ENCODE measurements around the gene VAC14.
A peak's percentile ranks its signal among the peaks of the same experiment; 100 is the strongest.
"Not testable (repeated sequence)": the region's sequence is repeated elsewhere in the genome, so short reads cannot be mapped to it uniquely, and the experiment has no call there.

Gene VAC14

DNA sequence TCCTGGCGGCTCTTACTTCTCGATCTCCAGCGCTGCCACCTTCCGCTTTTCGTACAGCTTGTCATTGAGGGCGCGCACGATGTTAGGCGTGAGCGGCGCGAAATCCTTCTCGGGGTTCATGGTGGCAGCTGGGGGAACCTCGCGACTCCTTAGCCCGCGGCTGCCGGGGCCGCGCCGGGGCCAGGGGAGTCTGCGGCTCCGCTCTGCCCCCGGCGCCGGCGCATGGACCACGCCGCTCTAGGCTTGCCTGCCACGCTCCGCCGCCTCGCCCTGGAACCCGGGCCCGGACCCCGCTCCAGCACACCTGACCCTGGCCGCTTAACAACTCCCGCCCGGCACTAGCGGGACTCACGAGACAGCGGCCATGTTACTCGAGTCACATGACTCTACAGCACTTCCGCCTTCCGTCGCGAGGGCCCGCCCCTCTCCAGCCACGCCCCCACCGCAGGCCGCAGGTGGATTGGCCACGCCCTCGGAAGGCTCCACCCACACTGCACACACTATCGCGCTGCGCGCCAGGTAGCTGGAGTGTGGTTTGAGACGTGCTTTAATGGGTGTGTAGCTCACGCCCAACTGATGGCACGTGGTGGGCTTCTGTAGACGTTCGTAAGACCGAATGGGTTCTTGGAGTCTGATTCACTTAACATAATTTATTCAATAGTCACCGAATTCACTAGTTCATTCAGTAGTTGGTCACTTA lies at the start of gene VAC14:
Gene VAC14 (minus strand): TSS at position 378 of the 700 bp plus-strand sequence. CDS start 258 bp downstream, at position 120.
- DNase-seq (ENCODE audit: low read depth) = peak; percentile 97

DNA sequence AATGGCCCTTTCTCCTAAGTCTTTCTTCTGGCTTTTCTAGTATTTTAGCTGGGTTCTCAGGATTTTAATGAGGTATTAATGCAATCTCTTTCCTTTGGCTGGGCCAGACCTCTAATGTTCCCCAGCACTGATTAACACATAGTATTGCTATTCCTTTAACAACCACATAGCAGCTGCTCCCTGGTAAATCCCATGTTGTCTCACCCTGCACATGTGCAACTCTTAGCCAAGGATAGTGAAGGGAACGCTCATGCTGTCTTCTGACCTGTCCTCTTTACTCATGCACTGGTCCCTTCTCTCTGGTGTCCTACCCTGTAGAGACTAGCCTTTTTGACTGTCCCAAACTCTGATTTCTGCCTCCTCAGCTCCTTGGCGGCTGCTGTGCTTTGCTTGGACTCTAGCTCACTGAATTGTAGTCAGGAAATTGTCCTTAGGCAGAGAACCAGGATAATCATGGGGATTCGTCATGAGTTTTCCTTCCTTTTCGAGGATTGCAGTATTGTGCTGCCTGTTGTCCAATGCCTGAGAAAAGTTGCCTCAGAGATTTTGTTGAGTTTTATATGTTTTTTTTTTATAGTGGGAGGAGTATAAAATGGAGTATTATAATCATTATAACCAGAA lies 22.6 kb upstream of the VAC14 start:
- not testable (repeated sequence) for DNase-seq (ENCODE audit: low read depth)

DNA sequence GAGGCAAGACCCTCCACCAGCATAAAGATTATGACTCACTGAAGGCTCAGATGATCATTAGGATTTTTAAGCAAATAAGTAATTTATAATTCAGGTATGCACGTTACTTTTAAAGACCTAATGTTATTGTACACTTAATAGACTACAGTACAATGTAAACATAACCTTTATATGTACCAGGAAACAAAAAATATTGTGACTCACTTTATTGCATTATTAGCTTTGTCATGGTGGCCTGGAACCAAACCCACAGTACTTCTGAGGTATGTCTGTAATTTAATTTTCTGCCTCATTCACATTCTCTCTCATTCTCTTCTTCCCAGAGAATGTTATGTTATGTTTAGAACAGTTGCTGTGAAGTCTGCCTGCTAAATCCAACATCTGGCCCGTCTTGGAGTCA lies 21.8 kb upstream of the VAC14 start:
- DNase-seq (ENCODE audit: low read depth) = not testable (repeated sequence)

DNA sequence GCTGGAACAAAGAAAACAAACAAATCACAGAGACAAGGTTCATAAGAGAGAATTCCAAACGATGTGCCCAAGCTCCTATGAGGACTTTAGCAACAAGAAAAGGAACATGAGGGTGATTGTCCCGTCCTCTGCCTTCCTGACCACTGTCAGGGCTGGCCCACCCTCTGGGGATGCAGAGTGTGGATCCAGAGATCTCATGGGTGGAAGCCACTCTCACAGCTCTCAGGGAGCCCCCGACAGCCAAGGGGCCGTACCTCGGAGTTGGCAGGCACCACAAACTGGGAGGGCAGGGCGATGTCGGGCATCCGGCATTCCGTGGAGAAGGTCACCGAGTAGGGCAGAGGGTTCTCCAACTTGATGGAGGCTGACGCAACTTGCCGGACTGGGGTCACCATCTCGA lies 17.1 kb upstream of the VAC14 start:
- DNase-seq (ENCODE audit: low read depth) = not testable (repeated sequence)

DNA sequence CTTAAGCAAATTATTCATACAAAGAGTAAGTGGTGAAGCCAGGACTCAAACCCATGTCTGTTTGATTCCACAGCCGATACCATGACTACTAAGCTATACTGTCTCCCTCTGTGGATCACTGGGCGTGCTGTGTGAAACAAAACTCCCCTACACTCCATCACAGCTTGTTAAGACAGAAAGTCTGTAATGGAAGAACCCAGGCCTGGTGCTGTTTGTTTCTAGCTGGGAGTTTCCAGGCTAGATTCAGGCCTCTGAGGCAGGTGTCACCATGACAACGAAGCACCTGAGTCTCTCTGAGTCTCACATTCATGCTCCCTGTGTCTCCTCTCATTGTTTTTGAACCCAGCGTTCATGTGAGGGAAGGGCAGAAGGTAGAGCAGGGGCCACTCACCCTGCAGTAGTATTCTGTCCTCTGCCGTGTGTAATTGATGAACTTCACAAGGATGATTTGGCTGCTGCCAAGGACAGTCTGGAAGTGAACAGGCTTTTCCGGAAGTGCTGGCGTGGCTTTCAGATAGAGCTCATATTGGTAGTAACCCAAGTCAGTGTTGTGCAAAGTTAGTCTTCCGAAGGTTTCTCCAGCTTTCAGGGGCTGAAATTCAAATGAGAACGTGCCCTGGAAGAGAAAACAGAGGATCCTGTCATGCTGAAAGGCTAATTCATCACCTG lies 8.6 kb upstream of the VAC14 start:
- no peak for DNase-seq (ENCODE audit: low read depth)

DNA sequence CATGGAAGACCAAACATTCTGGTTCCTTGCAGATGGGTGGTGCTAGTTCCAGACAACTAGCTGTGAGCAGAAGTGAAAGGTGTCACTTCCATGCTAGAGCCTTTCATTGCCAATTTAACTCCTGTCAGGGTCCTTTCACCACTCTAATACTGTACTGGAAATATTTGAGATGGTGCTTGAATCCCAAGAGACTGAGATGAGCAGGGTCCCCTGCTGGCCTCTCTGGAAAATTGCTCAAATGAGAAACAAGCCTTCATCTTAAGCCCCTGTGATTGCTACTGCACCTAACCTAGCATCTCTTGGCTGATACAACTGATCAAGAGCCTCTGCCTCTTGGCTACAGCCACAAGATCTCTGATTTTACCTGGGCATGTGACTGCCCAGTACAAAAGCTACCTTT lies 7.4 kb upstream of the VAC14 start:
- DNase-seq (ENCODE audit: low read depth) = no peak

DNA sequence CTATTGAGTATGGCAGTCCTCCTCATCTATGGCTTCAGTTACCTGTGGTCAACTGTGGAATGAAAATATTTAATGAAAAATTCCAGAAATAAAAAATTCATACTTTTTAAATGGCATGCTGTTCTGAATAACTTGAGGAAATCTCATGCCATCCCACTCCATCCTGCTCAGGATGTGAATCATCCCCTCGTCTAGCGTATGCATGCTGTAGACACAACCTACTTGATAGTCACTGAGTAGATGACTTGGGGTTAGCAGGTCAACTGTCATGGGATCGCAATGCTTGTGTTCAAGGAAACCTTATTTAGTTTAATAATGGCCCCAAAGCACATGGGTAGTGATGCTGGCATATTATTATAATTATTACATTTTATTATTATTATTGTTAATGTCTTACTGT lies 4.8 kb upstream of the VAC14 start:
- DNase-seq (ENCODE audit: low read depth) = no peak

DNA sequence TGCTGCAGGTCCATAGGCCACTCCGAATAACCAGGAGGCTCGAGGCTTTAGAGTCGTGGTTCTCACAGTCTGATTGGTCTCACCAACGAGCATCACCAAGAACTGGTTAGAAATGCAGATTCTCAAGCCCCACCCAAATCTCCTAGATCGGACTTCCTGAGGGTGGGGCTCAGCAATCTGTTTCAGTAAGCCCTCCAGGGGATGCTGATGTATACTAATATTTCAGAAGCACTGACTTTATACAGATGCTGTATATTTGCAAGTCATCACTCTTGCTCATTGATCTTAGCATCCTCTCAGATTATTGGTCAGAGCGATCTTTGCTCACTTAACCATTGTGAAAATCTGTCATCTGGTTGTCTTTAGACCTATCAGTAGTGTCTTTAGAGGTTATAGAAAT lies 4.4 kb upstream of the VAC14 start:
- no peak for DNase-seq (ENCODE audit: low read depth)

DNA sequence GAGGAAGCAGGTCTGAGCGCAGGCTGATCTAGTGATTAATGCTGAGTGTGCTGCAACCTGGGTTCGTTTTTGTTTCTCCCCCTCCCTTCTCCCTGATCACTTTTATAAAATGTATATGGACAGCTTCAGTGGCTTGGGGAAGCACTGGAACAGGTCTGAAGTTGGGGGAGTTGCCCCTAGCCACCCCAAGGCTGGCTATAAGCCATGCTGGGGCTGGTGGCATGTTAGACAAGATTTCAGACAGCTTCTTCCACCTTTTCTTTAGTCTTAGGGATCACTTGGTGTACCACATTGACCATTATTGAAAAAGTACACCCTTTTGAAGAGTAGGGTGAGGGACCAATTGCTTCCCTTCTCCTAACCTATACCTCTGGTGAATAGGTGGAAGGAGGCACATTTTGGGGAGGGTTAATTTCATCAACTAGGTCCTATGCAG lies 3.8 kb upstream of the VAC14 start:
- DNase-seq (ENCODE audit: low read depth) = no peak

DNA sequence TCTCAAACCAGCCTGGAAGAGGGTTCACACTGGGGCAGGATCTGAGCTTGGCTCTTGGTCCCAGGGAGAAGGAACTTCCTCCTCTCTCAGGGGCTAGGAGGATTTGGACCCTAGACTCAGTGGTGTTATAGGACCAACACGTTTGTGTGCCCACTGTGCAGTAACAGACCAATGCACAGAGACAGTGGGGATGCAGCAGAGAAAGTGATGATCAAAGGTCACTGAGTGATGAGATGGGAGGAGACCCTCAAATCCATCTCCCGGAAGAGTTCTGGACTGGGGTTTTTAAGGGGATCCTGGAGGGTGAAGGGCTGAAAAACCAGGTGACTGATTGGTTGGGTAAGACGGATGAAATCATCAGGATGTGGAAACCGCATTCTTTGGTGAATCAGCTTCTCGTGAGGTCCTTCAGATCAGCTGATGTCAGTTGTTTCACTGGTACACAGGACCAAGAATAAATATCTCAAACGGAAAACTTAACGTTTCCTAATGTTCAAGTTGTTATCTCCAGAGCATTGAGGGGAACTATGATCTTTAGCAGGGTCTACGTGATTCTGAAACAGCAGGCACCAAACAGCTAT lies 3.3 kb upstream of the VAC14 start:
- DNase-seq (ENCODE audit: low read depth) = no peak

DNA sequence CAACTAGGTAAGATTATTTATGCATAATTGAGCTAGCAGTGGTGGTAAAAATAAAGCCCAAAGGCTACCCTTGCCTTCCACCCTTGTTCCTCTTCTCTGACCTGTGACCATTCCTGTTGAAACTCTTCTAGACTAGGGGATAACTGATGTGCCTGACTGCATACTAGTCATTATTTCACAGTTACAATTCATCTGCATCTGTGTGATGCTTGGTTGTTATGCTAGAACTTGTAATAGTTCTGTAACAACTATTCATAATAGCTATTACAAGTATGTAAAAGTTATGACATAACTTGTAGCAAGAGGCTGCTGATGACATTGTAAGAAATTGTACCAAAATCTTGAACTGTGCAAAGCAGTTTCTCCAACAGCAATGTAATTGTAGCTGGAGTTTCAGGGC lies 2.4 kb upstream of the VAC14 start:
- DNase-seq (ENCODE audit: low read depth) = no peak

DNA sequence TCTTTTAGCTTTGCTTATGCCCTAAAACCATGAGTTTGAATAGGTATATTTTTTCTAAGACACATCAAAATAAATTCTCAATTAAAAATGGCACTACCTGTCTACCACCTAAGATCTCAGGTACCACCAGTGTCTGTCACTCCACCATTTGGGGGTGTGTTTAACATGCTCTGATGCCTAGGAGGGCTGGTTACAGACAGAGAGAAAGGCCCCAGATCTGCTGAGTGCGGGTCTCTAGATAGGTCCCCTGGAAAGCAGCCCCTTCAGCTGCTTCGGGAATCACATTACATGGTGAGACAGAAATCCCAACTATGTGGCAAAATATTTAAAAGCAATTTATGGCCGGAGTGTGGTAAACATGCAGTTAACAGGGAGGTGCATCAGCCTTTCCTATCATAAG lies 653 bp upstream of the VAC14 start:
- DNase-seq (ENCODE audit: low read depth) = no peak

DNA sequence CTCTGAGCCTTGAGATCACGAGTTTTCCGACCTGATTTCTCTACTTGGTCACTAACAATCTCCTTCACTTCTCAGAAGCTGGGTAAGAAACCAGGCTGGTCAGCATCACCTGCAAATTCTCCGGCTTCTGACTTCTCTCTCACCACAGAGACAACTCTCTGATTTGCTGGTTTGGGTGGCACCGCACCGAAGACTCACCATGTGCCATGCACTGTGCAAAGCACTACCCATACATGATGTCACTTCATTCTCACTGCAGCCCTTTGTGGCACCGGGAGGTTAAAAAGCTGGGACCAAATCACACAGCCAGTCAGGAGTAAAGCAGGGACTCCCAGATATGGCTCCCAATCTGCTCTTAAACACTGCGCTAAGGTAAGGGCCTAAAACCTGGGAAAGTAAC lies 647 bp downstream of the VAC14 start:
- DNase-seq (ENCODE audit: low read depth) = no peak

DNA sequence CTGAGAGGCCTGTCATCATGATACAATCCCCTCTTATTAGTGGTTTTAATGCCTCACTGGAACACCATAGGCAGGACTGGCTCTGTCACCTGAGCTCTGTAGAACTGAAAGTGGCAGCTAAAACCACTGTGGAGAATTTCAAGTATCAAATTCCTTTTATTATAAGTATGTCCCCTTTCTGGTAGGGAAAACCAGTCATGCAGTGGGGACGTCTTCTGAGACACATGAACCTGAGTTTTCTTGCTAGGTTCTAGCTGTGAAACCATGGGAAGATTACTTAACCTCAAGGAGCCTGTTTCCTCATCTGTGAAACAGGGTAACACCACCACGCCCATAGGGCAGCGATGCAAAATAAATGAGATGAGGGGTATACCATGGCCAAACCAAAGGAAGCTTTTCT lies 4.7 kb downstream of the VAC14 start:
- no peak for DNase-seq (ENCODE audit: low read depth)

DNA sequence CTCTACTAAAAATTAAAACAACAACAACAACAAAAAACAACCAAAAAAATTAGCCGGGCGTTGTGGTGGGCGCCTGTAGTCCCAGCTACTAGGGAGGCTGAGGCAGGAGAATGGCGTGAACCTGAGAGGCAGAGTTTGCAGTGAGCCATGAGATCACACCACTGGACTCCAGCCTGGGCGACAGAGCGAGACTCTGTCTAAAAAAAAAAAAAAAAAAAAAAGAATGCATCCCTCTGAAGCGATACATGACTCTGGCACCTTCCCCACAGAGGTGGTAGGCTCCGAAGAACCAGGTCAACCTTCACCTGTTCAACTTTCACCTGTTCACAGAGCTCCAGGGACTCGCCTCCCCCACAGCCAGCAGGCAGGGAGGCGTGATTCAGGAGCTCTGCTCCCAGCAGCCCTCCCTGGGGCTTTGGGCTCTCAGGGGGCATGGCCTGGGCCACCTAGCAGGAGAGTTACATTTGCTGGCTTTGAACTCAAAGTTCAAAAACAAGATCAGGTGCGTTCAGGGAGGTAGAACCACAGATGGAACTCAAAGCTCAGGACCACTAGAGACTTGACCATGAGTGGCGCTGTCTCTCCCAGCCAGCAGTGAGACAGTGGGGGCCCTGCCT lies 5.6 kb downstream of the VAC14 start:
- no peak for DNase-seq (ENCODE audit: low read depth)

DNA sequence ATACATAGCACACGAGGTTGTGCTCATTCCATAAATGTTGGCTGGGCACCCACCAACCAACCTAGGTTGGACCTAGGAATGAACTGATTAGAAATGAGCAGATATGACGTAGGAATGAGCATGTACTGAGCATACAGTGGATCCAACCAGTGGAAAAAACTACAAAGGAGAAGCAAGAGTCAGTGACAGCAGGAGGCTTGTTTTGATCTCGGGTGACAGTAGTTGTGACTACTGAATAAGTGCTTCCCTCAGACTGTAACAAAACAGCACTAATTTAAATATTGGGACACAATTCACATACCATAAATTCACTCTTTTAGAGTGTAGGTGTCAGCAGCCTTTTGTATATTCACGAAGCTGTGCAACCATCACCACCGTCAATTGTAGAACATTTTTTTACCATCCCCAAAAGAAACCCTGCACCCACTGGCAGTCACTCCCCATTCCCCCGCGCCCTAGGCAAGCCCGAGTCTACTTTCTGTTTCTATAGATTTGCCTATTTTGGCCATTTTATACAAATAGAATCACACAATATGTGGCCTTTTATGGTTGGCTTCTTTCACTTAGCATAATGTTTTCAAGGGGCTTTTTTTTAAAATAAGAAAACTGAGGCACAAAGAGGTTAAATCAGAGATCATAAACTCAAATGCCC lies 7.0 kb downstream of the VAC14 start:
- DNase-seq (ENCODE audit: low read depth) = no peak

DNA sequence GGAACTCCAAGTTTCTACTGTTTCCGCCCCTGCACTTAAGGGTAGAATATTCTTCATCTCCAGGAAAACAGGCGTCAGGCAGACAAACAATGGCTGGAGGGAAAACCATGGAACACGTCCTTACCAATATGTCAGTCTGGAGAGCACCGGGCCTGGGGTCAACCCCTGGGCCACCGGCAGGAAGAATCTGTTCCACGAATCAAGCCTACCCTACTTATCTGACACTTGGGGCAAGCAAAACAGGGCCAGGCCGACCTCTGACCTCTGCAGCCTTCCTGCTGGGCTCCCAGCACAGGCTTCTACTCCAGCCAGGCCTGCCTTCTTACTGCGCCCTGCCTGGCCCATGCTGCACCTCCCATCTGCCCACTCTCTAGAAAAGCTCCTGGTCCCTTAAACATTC lies 10.1 kb downstream of the VAC14 start:
- DNase-seq (ENCODE audit: low read depth) = no peak

DNA sequence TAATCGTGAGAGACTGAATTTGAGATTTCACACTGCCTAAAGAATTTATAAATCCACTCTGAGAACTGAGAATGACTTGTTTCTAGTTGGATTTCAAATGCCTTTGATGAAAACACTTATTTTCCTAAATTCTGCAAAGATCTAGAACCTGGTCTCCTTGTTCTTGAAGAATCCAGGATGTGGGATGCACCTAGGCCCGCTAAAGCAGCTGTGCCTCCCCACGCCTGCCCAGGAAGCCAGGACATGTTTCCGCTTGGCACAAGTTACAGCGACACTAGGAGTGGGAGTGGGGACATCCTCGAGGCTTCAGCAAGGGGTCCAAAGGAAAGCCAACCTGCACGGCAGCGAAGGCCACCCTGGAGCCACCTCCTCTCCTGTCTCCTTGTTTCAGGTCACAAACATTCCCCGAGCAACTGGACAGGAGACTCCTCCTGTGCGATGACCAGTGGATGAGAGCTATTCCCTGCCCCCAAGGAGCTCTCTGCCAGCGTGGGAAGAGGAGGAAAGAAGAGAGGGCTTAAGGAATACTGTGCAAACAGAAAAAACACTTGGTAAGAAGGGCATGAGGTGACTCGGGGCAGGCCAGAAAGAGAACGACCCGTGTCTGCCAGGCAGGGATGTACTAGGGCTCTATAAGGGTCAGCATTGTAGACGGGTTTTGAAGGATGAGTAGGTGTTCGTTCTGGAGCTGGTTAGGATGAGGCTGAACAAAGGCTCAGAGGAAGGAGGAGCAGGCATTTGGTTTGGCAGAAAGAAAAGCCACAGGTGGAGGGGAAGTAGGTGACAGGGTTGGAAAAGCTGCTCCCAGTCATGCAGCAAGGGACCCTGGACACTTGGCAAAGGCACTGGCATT lies 11.1 kb downstream of the VAC14 start:
- no peak for DNase-seq (ENCODE audit: low read depth)

DNA sequence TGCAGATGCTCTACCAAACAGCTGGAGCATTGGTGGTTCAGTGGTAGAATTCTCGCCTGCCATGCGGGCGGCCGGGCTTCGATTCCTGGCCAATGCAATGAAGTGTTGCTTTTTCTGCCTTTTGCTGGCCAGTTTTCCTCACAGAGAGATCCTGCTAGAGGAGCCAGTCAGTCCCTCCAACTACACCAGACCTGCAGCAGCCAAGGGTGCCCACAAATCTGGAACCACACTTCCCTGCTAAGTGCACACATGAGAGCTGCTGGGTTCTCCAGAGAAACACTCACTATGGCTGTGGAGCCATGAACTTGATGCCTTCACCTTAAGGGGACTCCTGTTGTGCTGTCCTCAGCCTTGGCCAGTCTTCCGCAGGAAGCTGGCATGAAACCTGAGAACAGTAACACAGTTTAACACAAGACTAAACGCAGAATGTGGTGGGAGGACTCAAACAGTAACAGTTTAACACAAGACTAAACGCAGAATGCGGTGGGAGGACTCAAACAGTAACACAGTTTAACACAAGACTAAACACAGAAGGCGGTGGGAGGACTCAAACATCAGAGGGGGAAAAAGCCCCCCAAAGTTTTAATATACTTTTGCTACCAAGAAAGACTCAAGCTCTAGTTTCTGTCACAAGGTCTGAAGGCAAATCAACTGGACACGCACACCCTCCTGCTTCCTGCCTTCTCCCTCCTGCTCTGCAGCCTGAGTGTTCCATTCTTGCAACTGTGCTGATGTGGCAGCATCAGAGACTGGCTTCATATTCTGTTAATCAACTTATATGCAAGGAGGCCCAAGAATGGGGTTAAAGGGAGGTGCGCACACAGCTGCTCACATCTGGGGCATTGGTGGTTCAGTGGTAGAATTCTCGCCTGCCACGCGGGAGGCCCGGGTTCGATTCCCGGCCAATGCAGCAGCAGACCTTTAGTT lies 12.0 kb downstream of the VAC14 start:
- DNase-seq (ENCODE audit: low read depth) = no peak
